Measurements from ENCODE around the gene FBL. TPM values are rescaled to one million over a fixed set of nuclear protein-coding genes. Genes with fewer than 3 reads are reported as not detected.

The FBL gene
- total and polyA plus RNA-seq, 2 donors (not counting 1 experiment from before 2014, with no cell fraction given), result 253 to 376 TPM

DNA sequence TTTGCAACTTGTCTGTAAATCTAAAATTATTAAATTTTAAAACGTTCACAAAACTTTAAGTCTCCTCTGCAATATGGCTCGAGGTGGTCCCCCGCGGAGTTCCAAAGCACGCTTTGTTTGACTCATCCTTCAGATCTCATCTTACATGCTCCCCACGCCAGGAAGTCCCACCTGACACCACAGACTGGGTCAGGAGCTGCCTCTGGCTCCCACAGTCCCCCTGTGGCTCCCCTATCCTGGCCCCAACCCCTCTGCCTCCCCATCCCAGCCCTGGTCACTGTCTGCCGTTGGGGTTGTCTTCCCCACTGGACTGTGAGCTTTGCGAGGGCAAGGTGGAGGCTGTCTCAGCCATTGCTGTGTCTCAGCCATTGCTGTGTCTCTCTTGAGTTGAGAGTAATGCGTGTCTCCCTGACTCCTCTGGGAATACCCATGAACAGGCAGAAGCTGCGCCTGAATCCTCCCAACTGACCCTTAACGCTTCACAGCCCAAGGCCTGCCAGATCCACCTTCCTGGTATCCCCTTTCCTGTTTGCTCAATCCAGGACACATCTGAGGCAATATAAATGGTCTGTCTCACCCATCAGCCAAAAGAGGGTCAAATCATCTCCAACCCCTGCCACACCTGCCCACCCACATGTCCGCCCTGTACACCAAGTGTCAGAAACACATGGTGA, 28.2 kb downstream of the FBL start:
- Mint-ChIP-seq H3K27ac (no peak overlapping the region), H3K4me1 (peaks cover 16% of the 10 kb centered on the region), H3K4me3 (no peak overlapping the region), H3K9me3 (ENCODE audit: insufficient read depth) (no peaks in the 10 kb centered on the region), H3K27me3 (no peaks in the 10 kb centered on the region)
- Histone ChIP-seq H2AFZ (ENCODE audit: insufficient read depth, low read depth, low read length, poor library complexity, severe bottlenecking) (no peak overlapping the region), H3K27me3 (replicated peaks in 1 of 4; ENCODE audit: control extremely low read depth in 1 of 4, control insufficient read depth in 3 of 4, insufficient read depth in 4 of 4, low read length in 3 of 4) (no peaks in the 10 kb centered on the region), H3K4me2 (replicated peaks; ENCODE audit: low read depth, low read length, poor library complexity, severe bottlenecking) (no peak overlapping the region), H3K4me1 (ENCODE audit: control insufficient read depth in 2 of 2, insufficient read depth in 2 of 2, low read length in 2 of 2) (peaks cover 13 to 16% of the 10 kb centered on the region in 2 donors), H4K20me1 (ENCODE audit: control insufficient read depth, insufficient read depth, low read length, poor library complexity, severe bottlenecking) (no peaks in the 10 kb centered on the region), H3K36me3 (replicated peaks in 1 of 2; ENCODE audit: control extremely low read depth in 1 of 2, control insufficient read depth in 1 of 2, extremely low read depth in 1 of 2, insufficient read depth in 2 of 2, low read length in 1 of 2) (peaks cover 0 to 2% of the 10 kb centered on the region in 2 experiments), H3K27ac (ENCODE audit: low read length in 2 of 2) (no peak overlapping the region), H3K4me3 (ENCODE audit: control extremely low read depth in 1 of 5, extremely low read depth in 1 of 5, insufficient read depth in 1 of 5, low read depth in 2 of 5, low read length in 4 of 5) (no peak overlapping the region), H3K9me3 (ENCODE audit: control extremely low read depth in 1 of 3, control insufficient read depth in 2 of 3, insufficient read depth in 1 of 3, low read length in 2 of 3) (no peaks in the 10 kb centered on the region), H3K79me2 (ENCODE audit: control insufficient read depth, insufficient read depth, low read length) (peaks cover 25% of the 10 kb centered on the region), H3K9ac (ENCODE audit: low read length) (no peak overlapping the region)
- 98% methylated on average over 11 of the region's 12 CpGs for WGBS (ENCODE audit: insufficient coverage)
- TF ChIP-seq, protein P1, sequence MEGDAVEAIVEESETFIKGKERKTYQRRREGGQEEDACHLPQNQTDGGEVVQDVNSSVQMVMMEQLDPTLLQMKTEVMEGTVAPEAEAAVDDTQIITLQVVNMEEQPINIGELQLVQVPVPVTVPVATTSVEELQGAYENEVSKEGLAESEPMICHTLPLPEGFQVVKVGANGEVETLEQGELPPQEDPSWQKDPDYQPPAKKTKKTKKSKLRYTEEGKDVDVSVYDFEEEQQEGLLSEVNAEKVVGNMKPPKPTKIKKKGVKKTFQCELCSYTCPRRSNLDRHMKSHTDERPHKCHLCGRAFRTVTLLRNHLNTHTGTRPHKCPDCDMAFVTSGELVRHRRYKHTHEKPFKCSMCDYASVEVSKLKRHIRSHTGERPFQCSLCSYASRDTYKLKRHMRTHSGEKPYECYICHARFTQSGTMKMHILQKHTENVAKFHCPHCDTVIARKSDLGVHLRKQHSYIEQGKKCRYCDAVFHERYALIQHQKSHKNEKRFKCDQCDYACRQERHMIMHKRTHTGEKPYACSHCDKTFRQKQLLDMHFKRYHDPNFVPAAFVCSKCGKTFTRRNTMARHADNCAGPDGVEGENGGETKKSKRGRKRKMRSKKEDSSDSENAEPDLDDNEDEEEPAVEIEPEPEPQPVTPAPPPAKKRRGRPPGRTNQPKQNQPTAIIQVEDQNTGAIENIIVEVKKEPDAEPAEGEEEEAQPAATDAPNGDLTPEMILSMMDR (IDR thresholded peaks at IDR 0.05), result no peak
- TF ChIP-seq EZH2 (IDR thresholded peaks at IDR 0.05; ENCODE audit: borderline replicate concordance, insufficient read depth, low read depth, low read length, poor library complexity, severe bottlenecking), result no peak
- ChIA-PET CTCF (interaction anchor here (2.3 kb wide), 1 partner anchor 25 kb away, joined by 8 read pairs; no protein-coding TSS in a partner anchor), POLR2A (no interaction called here)
- DNase-seq, result no peak
- intact Hi-C loops (cut with micrococcal nuclease), result no loop called here
- ATAC-seq (ENCODE audit: low read depth), result no peak

DNA sequence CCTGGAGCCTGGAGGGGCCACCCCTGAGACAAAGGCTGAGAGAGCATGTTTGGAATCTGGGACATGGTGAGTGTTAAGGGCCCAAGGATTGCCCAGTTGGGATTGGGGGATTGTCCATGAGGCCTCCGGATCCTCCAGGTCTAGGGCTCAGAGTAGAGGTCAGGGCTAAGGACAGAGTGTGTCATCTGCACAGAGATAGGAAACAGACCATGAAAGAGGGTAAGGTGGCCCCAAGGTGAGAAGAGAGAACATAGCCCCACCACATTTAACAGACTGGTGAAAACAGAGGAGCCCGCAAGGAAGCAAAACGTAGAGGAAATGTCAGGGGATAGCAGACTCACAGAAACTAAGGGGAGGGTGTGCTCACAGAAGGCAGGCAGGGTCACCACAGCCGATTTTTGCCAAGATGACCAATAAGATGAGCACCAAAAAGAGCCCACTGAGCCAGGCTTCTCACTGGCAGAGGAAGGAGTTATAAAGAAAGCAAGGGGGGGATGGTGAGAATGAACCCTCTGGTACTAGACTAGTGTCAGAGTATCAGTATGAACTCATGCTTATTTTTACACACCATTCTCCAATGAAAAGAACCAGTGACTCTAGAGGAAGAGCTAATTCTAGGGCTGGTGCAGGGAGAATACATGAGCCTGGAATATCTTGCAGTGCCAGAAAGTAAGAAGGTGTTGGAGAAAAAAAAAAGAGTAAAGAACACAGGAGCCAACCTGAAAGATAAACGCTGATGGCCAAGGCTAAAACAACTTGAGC, 29.7 kb downstream of the FBL start:
- Histone ChIP-seq H3K4me3 (ENCODE audit: control extremely low read depth in 1 of 5, extremely low read depth in 1 of 5, insufficient read depth in 1 of 5, low read depth in 2 of 5, low read length in 4 of 5) (no peak overlapping the region), H4K20me1 (ENCODE audit: control insufficient read depth, insufficient read depth, low read length, poor library complexity, severe bottlenecking) (no peaks in the 10 kb centered on the region), H3K9me3 (ENCODE audit: control extremely low read depth in 1 of 3, control insufficient read depth in 2 of 3, insufficient read depth in 1 of 3, low read length in 2 of 3) (no peaks in the 10 kb centered on the region), H2AFZ (ENCODE audit: insufficient read depth, low read depth, low read length, poor library complexity, severe bottlenecking) (no peak overlapping the region), H3K27ac (ENCODE audit: low read length in 2 of 2) (no peak overlapping the region), H3K9ac (ENCODE audit: low read length) (no peak overlapping the region), H3K79me2 (ENCODE audit: control insufficient read depth, insufficient read depth, low read length) (peaks cover 25% of the 10 kb centered on the region), H3K36me3 (replicated peaks in 1 of 2; ENCODE audit: control extremely low read depth in 1 of 2, control insufficient read depth in 1 of 2, extremely low read depth in 1 of 2, insufficient read depth in 2 of 2, low read length in 1 of 2) (peaks cover 0 to 2% of the 10 kb centered on the region in 2 experiments), H3K4me1 (ENCODE audit: control insufficient read depth in 2 of 2, insufficient read depth in 2 of 2, low read length in 2 of 2) (peaks cover 11 to 13% of the 10 kb centered on the region in 2 donors), H3K27me3 (replicated peaks in 1 of 4; ENCODE audit: control extremely low read depth in 1 of 4, control insufficient read depth in 3 of 4, insufficient read depth in 4 of 4, low read length in 3 of 4) (no peaks in the 10 kb centered on the region), H3K4me2 (replicated peaks; ENCODE audit: low read depth, low read length, poor library complexity, severe bottlenecking) (no peak overlapping the region)
- TF ChIP-seq, protein P1 (IDR thresholded peaks at IDR 0.05), result no peak
- TF ChIP-seq EZH2 (IDR thresholded peaks at IDR 0.05; ENCODE audit: borderline replicate concordance, insufficient read depth, low read depth, low read length, poor library complexity, severe bottlenecking), result no peak
- Mint-ChIP-seq H3K9me3 (ENCODE audit: insufficient read depth) (no peaks in the 10 kb centered on the region), H3K27me3 (no peaks in the 10 kb centered on the region), H3K4me3 (no peak overlapping the region), H3K27ac (no peak overlapping the region), H3K4me1 (peaks cover 16% of the 10 kb centered on the region)
- WGBS (ENCODE audit: insufficient coverage), result 91% methylated on average over 4 of the region's 5 CpGs
- ATAC-seq (ENCODE audit: low read depth), result no peak
- POLR2A ChIA-PET, result no interaction called here
- no peak for DNase-seq
- CTCF ChIA-PET, result interaction anchor here (0.5 to 1.0 kb wide), 2 partner anchors 11 to 114 kb away, joined by 3 to 4 read pairs; no protein-coding TSS in a partner anchor
- intact Hi-C loops (cut with micrococcal nuclease), result no loop called here

All from B cell (primary cell).